Caki2 (cell line): ENCODE results near the gene IYD. TPM values are rescaled to one million over a fixed set of nuclear protein-coding genes. Genes with fewer than 3 reads are reported as not detected.
"Not testable (repeated sequence)": the region's sequence is repeated elsewhere in the genome, so short reads cannot be mapped to it uniquely, and the experiment has no call there.

Experiments
- DNase-seq: peaks from one replicate; pipeline ENCODE4 v3.0.0-alpha.2; 2015; ENCODE audit warnings: low read depth
- in situ Hi-C: cut with HindIII; loops from 2 replicates; pipeline ENCODE4 v1.10.0; 2016; ENCODE audit warnings: low sequenced_read_pairs, low pct_unique_long_range_greater_than_20kb, mixed read lengths
- total RNA-seq: library from RNA; depleted of rRNA; stranded (reverse); fragments of >200 nt; shearing (Covaris generic); gene quantifications from 2 replicates; pipeline ENCODE4 v1.2.3, GENCODE V29; 2014; ENCODE audit warnings: low replicate concordance

The IYD gene
- total RNA-seq, 1 experiment from 2014 or later, result not detected

- in situ Hi-C loops, result no loop called here
These were observed 22.5 kb upstream of the IYD start for GRCh38 chr6:150346346-150346745.

GRCh38 chr6:150347845-150348244 is 21.0 kb upstream of the IYD start:
- DNase-seq, result no peak
- in situ Hi-C loops, result no loop called here

More at GRCh38 chr6:150346346-150346745, 22.5 kb upstream of the IYD start:
- no peak for DNase-seq

- in situ Hi-C loops, result no loop called here
- DNase-seq, result no peak
These were observed 19.3 kb upstream of the IYD start for GRCh38 chr6:150349546-150349945.

GRCh38 chr6:150352321-150353296 is 16.2 kb upstream of the IYD start:
- DNase-seq, result no peak
- in situ Hi-C loops, result no loop called here

GRCh38 chr6:150353445-150353844 is 15.4 kb upstream of the IYD start:
- DNase-seq, result no peak
- in situ Hi-C loops, result no loop called here

- in situ Hi-C loops, result no loop called here
- no peak for DNase-seq
These were observed 13.8 kb upstream of the IYD start for GRCh38 chr6:150354754-150355571.

GRCh38 chr6:150355932-150356331 is 12.9 kb upstream of the IYD start:
- no peak for DNase-seq
- in situ Hi-C loops, result no loop called here

GRCh38 chr6:150361876-150362275 is 6.9 kb upstream of the IYD start:
- no peak for DNase-seq
- in situ Hi-C loops, result no loop called here

GRCh38 chr6:150363733-150364132 is 5.1 kb upstream of the IYD start:
- in situ Hi-C loops, result no loop called here
- DNase-seq, result no peak

GRCh38 chr6:150366118-150366778 is 2.6 kb upstream of the IYD start:
- DNase-seq, result no peak
- in situ Hi-C loops, result no loop called here

GRCh38 chr6:150369408-150369807 is 596 bp downstream of the IYD start:
- in situ Hi-C loops, result no loop called here
- no peak for DNase-seq

GRCh38 chr6:150370112-150370511 is 1.3 kb downstream of the IYD start:
- in situ Hi-C loops, result no loop called here
- DNase-seq, result no peak

- DNase-seq, result no peak
- in situ Hi-C loops, result no loop called here
These were observed 2.5 kb downstream of the IYD start for GRCh38 chr6:150371356-150371755.

GRCh38 chr6:150372051-150372450 is 3.2 kb downstream of the IYD start:
- in situ Hi-C loops, result no loop called here

GRCh38 chr6:150373260-150373701 is 4.5 kb downstream of the IYD start:
- in situ Hi-C loops, result no loop called here
- no peak for DNase-seq

More at GRCh38 chr6:150372051-150372450, 3.2 kb downstream of the IYD start:
- no peak for DNase-seq

- DNase-seq, in situ Hi-C loops: not testable (repeated sequence)
These were observed 5.5 kb downstream of the IYD start for GRCh38 chr6:150374346-150374745.

- DNase-seq, result peak; percentile 82
- in situ Hi-C loops, result no loop called here
These were observed 8.5 kb downstream of the IYD start for GRCh38 chr6:150377211-150377781.

- DNase-seq, result no peak
- in situ Hi-C loops, result no loop called here
These were observed 11.4 kb downstream of the IYD start for GRCh38 chr6:150380256-150380655.
